Neuron (in vitro differentiated cells): ENCODE measurements around the gene EPHB2.

Experiments used
- H2AFZ ChIP-seq: one replicate; pipeline ENCODE4 v1.6.1; 2013; ENCODE audit warnings: low read depth, mild to moderate bottlenecking, inconsistent platforms, low read length, moderate library complexity
- H3K27me3 ChIP-seq: one replicate; pipeline ENCODE4 v1.6.1; 2013; ENCODE audit warnings: low read length; ENCODE audit not compliant: insufficient read depth
- H3K36me3 ChIP-seq: one replicate; pipeline ENCODE4 v1.6.1; 2013; ENCODE audit warnings: low read length; ENCODE audit not compliant: insufficient read depth
- H3K4me1 ChIP-seq: one replicate; pipeline ENCODE4 v1.6.1; 2013; ENCODE audit warnings: low read length; ENCODE audit not compliant: insufficient read depth
- H3K4me3 ChIP-seq: 2 replicates; pipeline ENCODE4 v1.5.1; 2013; ENCODE audit warnings: mild to moderate bottlenecking, low read length, moderate library complexity
- H3K9me3 ChIP-seq: one replicate; pipeline ENCODE4 v1.6.1; 2013; ENCODE audit warnings: low read length

Gene EPHB2

GRCh38 chr1:22801347-22801746 is 90.7 kb downstream of the EPHB2 start:
- peaks cover 78% of the 10 kb centered on the region for H3K4me1 ChIP-seq
- no peak overlapping the region for H2AFZ ChIP-seq
- H3K36me3 ChIP-seq, result peaks cover 1% of the 10 kb centered on the region
- H3K4me3 ChIP-seq, result no peak overlapping the region
- no peaks in the 10 kb centered on the region for H3K9me3 ChIP-seq
- H3K27me3 ChIP-seq, result no peaks in the 10 kb centered on the region

- Histone ChIP-seq H3K9me3 (no peaks in the 10 kb centered on the region), H3K4me3 (no peak overlapping the region), H3K27me3 (no peaks in the 10 kb centered on the region), H2AFZ (no peak overlapping the region), H3K4me1 (peaks cover 79% of the 10 kb centered on the region), H3K36me3 (peaks cover 1% of the 10 kb centered on the region)
Measured at GRCh38 chr1:22801761-22802160, 91.1 kb downstream of the EPHB2 start.

GRCh38 chr1:22803833-22804232 is 93.2 kb downstream of the EPHB2 start:
- Histone ChIP-seq H3K4me1 (peaks cover 76% of the 10 kb centered on the region), H2AFZ (no peak overlapping the region), H3K27me3 (no peaks in the 10 kb centered on the region), H3K9me3 (no peaks in the 10 kb centered on the region), H3K36me3 (peaks cover 4% of the 10 kb centered on the region), H3K4me3 (no peak overlapping the region)

- Histone ChIP-seq H2AFZ (no peak overlapping the region), H3K4me1 (peaks cover 70% of the 10 kb centered on the region), H3K27me3 (no peaks in the 10 kb centered on the region), H3K9me3 (no peaks in the 10 kb centered on the region), H3K4me3 (no peak overlapping the region), H3K36me3 (peaks cover 5% of the 10 kb centered on the region)
Measured at GRCh38 chr1:22804406-22804805, 93.8 kb downstream of the EPHB2 start.

GRCh38 chr1:22804969-22805671 is 94.5 kb downstream of the EPHB2 start:
- Histone ChIP-seq H3K27me3 (no peaks in the 10 kb centered on the region), H3K4me3 (no peak overlapping the region), H3K36me3 (peaks cover 7% of the 10 kb centered on the region), H2AFZ (no peak overlapping the region), H3K9me3 (no peaks in the 10 kb centered on the region), H3K4me1 (peaks cover 63% of the 10 kb centered on the region)

- peaks cover 58% of the 10 kb centered on the region for H3K4me1 ChIP-seq
- peaks cover 7% of the 10 kb centered on the region for H3K36me3 ChIP-seq
- H3K27me3 ChIP-seq, result no peaks in the 10 kb centered on the region
- no peak overlapping the region for H3K4me3 ChIP-seq
- H2AFZ ChIP-seq, result no peak overlapping the region
- H3K9me3 ChIP-seq, result no peaks in the 10 kb centered on the region
Measured at GRCh38 chr1:22805672-22806038, 95.0 kb downstream of the EPHB2 start.

- Histone ChIP-seq H3K36me3 (peaks cover 7% of the 10 kb centered on the region), H2AFZ (no peak overlapping the region), H3K4me3 (no peak overlapping the region), H3K27me3 (no peaks in the 10 kb centered on the region), H3K9me3 (no peaks in the 10 kb centered on the region), H3K4me1 (peaks cover 49% of the 10 kb centered on the region)
Measured at GRCh38 chr1:22806584-22806983, 95.9 kb downstream of the EPHB2 start.

GRCh38 chr1:22807340-22807739 is 96.7 kb downstream of the EPHB2 start:
- no peak overlapping the region for H3K4me3 ChIP-seq

GRCh38 chr1:22808186-22808675 is 97.6 kb downstream of the EPHB2 start:
- Histone ChIP-seq H3K4me1 (peaks cover 36% of the 10 kb centered on the region), H3K4me3 (no peak overlapping the region), H3K9me3 (no peaks in the 10 kb centered on the region), H3K36me3 (peaks cover 7% of the 10 kb centered on the region), H3K27me3 (no peaks in the 10 kb centered on the region), H2AFZ (no peak overlapping the region)

More at GRCh38 chr1:22807340-22807739, 96.7 kb downstream of the EPHB2 start:
- Histone ChIP-seq H3K36me3 (peaks cover 7% of the 10 kb centered on the region), H3K4me1 (peaks cover 44% of the 10 kb centered on the region), H3K9me3 (no peaks in the 10 kb centered on the region), H2AFZ (no peak overlapping the region), H3K27me3 (no peaks in the 10 kb centered on the region)

- Histone ChIP-seq H3K36me3 (peaks cover 7% of the 10 kb centered on the region), H2AFZ (no peak overlapping the region), H3K4me1 (peaks cover 33% of the 10 kb centered on the region), H3K4me3 (no peak overlapping the region), H3K9me3 (no peaks in the 10 kb centered on the region), H3K27me3 (no peaks in the 10 kb centered on the region)
Measured at GRCh38 chr1:22808676-22809483, 98.2 kb downstream of the EPHB2 start.

- no peaks in the 10 kb centered on the region for H3K27me3 ChIP-seq
- H3K4me1 ChIP-seq, result peaks cover 32% of the 10 kb centered on the region
Measured at GRCh38 chr1:22809783-22810182, 99.1 kb downstream of the EPHB2 start.

GRCh38 chr1:22810378-22810777 is 99.7 kb downstream of the EPHB2 start:
- Histone ChIP-seq H3K4me1 (peaks cover 28% of the 10 kb centered on the region), H3K4me3 (no peak overlapping the region), H3K36me3 (peaks cover 7% of the 10 kb centered on the region), H3K9me3 (no peaks in the 10 kb centered on the region), H3K27me3 (no peaks in the 10 kb centered on the region), H2AFZ (no peak overlapping the region)

More at GRCh38 chr1:22809783-22810182, 99.1 kb downstream of the EPHB2 start:
- Histone ChIP-seq H3K9me3 (no peaks in the 10 kb centered on the region), H3K36me3 (peaks cover 7% of the 10 kb centered on the region), H3K4me3 (no peak overlapping the region), H2AFZ (no peak overlapping the region)

GRCh38 chr1:22812092-22812880 is 101.6 kb downstream of the EPHB2 start:
- H3K4me3 ChIP-seq, result no peak overlapping the region
- peaks cover 9% of the 10 kb centered on the region for H3K4me1 ChIP-seq
- H3K27me3 ChIP-seq, result no peaks in the 10 kb centered on the region
- peaks cover 7% of the 10 kb centered on the region for H3K36me3 ChIP-seq
- no peak overlapping the region for H2AFZ ChIP-seq
- H3K9me3 ChIP-seq, result no peaks in the 10 kb centered on the region
